K562 (cell line): ENCODE data around the gene GSK3B. TPM values are rescaled to one million over a fixed set of nuclear protein-coding genes. Genes with fewer than 3 reads are reported as not detected.

ENCODE experiments used
- ATAC-seq: fragments of 200-7000 bp; cut with Tn5 transposase; 3 replicates; pipeline ENCODE4 v1.9.1; 2020; ENCODE audit warnings: moderate library complexity
- BruUV-seq: library from RNA; stranded (reverse); fragments of 400-500 nt; replicated peaks from 2 replicates; lab custom pipeline; 2021; lab: Mats Ljungman, UMichigan
- CTCF ChIA-PET: fragments of 300-600 bp; formaldehyde crosslinking; extraction: SDS; loops from one replicate; lab custom pipeline; 2021; ENCODE audit warnings: low intra/inter-chr PET ratio; lab: Yijun Ruan, JAX
- POLR2A ChIA-PET: fragments of 300-600, 350-650 bp; sonication (Branson Sonifier 250); formaldehyde crosslinking; extraction: SDS; loops from one replicate; lab custom pipeline; 2021; ENCODE audit warnings: antibody characterized with exemption, inconsistent platforms; lab: Yijun Ruan, JAX
- DNase-seq, 4 experiments: peaks; one replicate each; pipeline versions ENCODE4 v3.0.0 to v3.0.0-alpha.2; 2011 to 2018; ENCODE audit warnings: low spot score in 3 of 4, mixed read lengths in 3 of 4; ENCODE audit errors: extremely low read depth in 1 of 4
- FAIRE-seq: peaks from 2 replicates; lab custom pipeline; 2011; peaks lifted over from hg19 to GRCh38; lab: Jason Lieb, UNC
- H2AFZ ChIP-seq: 2 replicates; pipeline ENCODE4 v1.6.0; 2011; ENCODE audit warnings: low read depth, low read length, control low read depth, inconsistent platforms
- H3K27ac ChIP-seq: fragments of 200-600 bp; 3 replicates; pipeline ENCODE4 v1.8.0; 2011; ENCODE audit warnings: low read depth, mild to moderate bottlenecking, control low read depth, inconsistent platforms, low read length, moderate library complexity, mixed read lengths; ENCODE audit errors: extremely low read depth
- H3K27me3 ChIP-seq, 2 experiments: fragments of 300-600 bp in 1 of 2; 2 replicates in 1 of 2; 3 replicates in 1 of 2; pipeline versions ENCODE4 v1.6.0 to v1.8.0; 2011; ENCODE audit warnings: inconsistent platforms in 2 of 2, low read length in 2 of 2, mild to moderate bottlenecking in 1 of 2, mixed read lengths in 1 of 2, moderate library complexity in 1 of 2; ENCODE audit not compliant: control insufficient read depth in 2 of 2, insufficient read depth in 2 of 2
- H3K36me3 ChIP-seq: fragments of 300-600 bp; 3 replicates; pipeline ENCODE4 v1.8.0; 2011; ENCODE audit warnings: mild to moderate bottlenecking, low read length, inconsistent platforms; ENCODE audit not compliant: control insufficient read depth, insufficient read depth
- H3K4me1 ChIP-seq, 2 experiments: fragments of 200-600 bp in 1 of 2; replicated peaks in 1 of 2; 2 replicates in 1 of 2; 3 replicates in 1 of 2; pipeline versions ENCODE4 v1.5.1 to v1.8.0; 2011; ENCODE audit warnings: inconsistent platforms in 2 of 2, low read length in 2 of 2, mild to moderate bottlenecking in 1 of 2, mixed read lengths in 1 of 2, moderate library complexity in 1 of 2; ENCODE audit not compliant: control insufficient read depth in 2 of 2, insufficient read depth in 2 of 2
- H3K4me2 ChIP-seq: 2 replicates; pipeline ENCODE4 v1.6.1; 2011; ENCODE audit warnings: low read length, control low read depth, inconsistent platforms, mixed read lengths; ENCODE audit not compliant: insufficient read depth
- H3K4me3 ChIP-seq: fragments of 200-600 bp; sonication (generic), shearing (Covaris generic); 2 replicates; pipeline ENCODE4 v1.5.1; 2016; ENCODE audit warnings: control low read depth, inconsistent platforms
- H3K79me2 ChIP-seq: fragments of 200-600 bp; 3 replicates; pipeline ENCODE4 v1.8.0; 2011; ENCODE audit warnings: low read length, inconsistent platforms; ENCODE audit not compliant: control insufficient read depth, insufficient read depth
- H3K9ac ChIP-seq, 2 experiments: 2 replicates each; pipeline versions ENCODE4 v1.6.0 to v1.6.1; 2011; ENCODE audit warnings: low read depth in 2 of 2, low read length in 2 of 2, control low read depth in 1 of 2, inconsistent platforms in 1 of 2, mild to moderate bottlenecking in 1 of 2, mixed read lengths in 1 of 2; ENCODE audit not compliant: insufficient read depth in 1 of 2
- H3K9me1 ChIP-seq: one replicate; pipeline ENCODE4 v1.6.0; 2011; ENCODE audit warnings: inconsistent platforms, mild to moderate bottlenecking, low read length, moderate library complexity; ENCODE audit not compliant: control insufficient read depth, insufficient read depth
- H3K9me3 ChIP-seq: replicated peaks from 2 replicates; pipeline ENCODE4 v1.5.1; 2011; ENCODE audit warnings: low read depth, low read length, inconsistent platforms; ENCODE audit not compliant: control insufficient read depth, insufficient read depth
- H4K20me1 ChIP-seq: replicated peaks from 2 replicates; pipeline ENCODE4 v1.6.1; 2011; ENCODE audit warnings: low read length, inconsistent platforms, mixed read lengths; ENCODE audit not compliant: control insufficient read depth, insufficient read depth
- FOXM1 ChIP-seq, 2 experiments: fragments of 450-650 bp in 1 of 2; sonication (generic) in 1 of 2; formaldehyde crosslinking in 1 of 2; IDR thresholded peaks; 2 replicates each; pipeline versions ENCODE4 v1.6.1 to v1.9.0; 2017 to 2022; ENCODE audit warnings: low read depth in 2 of 2, mild to moderate bottlenecking in 2 of 2, missing genetic modification reagents in 1 of 2, moderate library complexity in 1 of 2
- HDAC2 ChIP-seq: fragments of 450-650 bp; IDR thresholded peaks from 2 replicates; pipeline ENCODE4 v1.6.1; 2016; ENCODE audit warnings: mild to moderate bottlenecking
- HOXB6 ChIP-seq: fragments of 250-450 bp; sonication (Bioruptor Pico); IDR thresholded peaks from 2 replicates; pipeline ENCODE4 v1.5.1; 2022; ENCODE audit warnings: mild to moderate bottlenecking, borderline replicate concordance
- IRF9 ChIP-seq: fragments of 450-650 bp; IDR thresholded peaks from 2 replicates; pipeline ENCODE4 v1.6.1; 2016; ENCODE audit warnings: missing biosample characterization, missing genetic modification characterization
- MAZ ChIP-seq, 2 experiments: fragments of 450-650 bp in 1 of 2; sonication (generic) in 1 of 2; formaldehyde crosslinking; IDR thresholded peaks in 1 of 2; conservative IDR thresholded peaks in 1 of 2; 2 replicates each; pipeline versions ENCODE4 v1.4.0 to v1.5.0; 2020; ENCODE audit warnings: mild to moderate bottlenecking in 1 of 2, missing genetic modification reagents in 1 of 2
- MCM7 ChIP-seq, 2 experiments: fragments of 450-650 bp; IDR thresholded peaks; 2 replicates each; pipeline ENCODE4 v1.6.1; 2016 to 2018
- PYGO2 ChIP-seq: fragments of 450-650 bp; IDR thresholded peaks from 2 replicates; pipeline ENCODE4 v1.6.1; 2016; ENCODE audit warnings: mild to moderate bottlenecking, missing genetic modification characterization, moderate library complexity, missing compliant biosample characterization
- RB1 ChIP-seq: fragments of 450-650 bp; IDR thresholded peaks from 2 replicates; pipeline ENCODE4 v1.6.1; 2017; ENCODE audit warnings: low read depth, mild to moderate bottlenecking
- SUPT5H ChIP-seq: fragments of 450-650 bp; IDR thresholded peaks from 2 replicates; pipeline ENCODE4 v1.6.1; 2016
- ZC3H8 ChIP-seq: fragments of 450-650 bp; IDR thresholded peaks from 2 replicates; pipeline ENCODE4 v1.6.1; 2017
- ZNF609 ChIP-seq: sonication (generic); formaldehyde crosslinking; IDR thresholded peaks from 2 replicates; pipeline ENCODE4 v1.8.1; 2023; ENCODE audit warnings: missing genetic modification reagents, mild to moderate bottlenecking, borderline replicate concordance
- WGBS: fragments of 100-300 bp; shearing (Covaris generic); methylation state at CpG from one replicate; pipeline ENCODE4 v1.1.6; 2016; ENCODE audit warnings: low coverage, mixed read lengths; ENCODE audit not compliant: insufficient coverage; ENCODE audit errors: missing lambda C conversion rate; 5-methylcytosine and 5-hydroxymethylcytosine counted together
- in situ Hi-C: fragments of 300-500 bp; cut with MboI; formaldehyde crosslinking; loops from 4 replicates; pipeline ENCODE4 v1.15.0; 2018; ENCODE audit warnings: inconsistent platforms, mixed read lengths
- intact Hi-C: fragments of 100-400 bp; cut with micrococcal nuclease; formaldehyde crosslinking; loops from 2 replicates; pipeline ENCODE4 v1.14.2; 2022
- polyA plus RNA-seq, 8 experiments: library from polyadenylated mRNA; depleted of rRNA in 4 of 8; stranded (reverse) in 5 of 8; unstranded in 3 of 8; fragments of >200 nt; fragmentation: Nextera tagmentation in 2 of 8; fragmentation: Illumina TruSeq in 1 of 8; extraction: Ambion mirVana in 2 of 8; extraction: Trizol in 1 of 8; gene quantifications; 2 replicates each; pipeline versions ENCODE4 v1.2.1 to v1.2.3, GENCODE V29; 2011 to 2014; ENCODE audit warnings: inconsistent platforms in 1 of 8, missing spikeins in 1 of 8
- total RNA-seq, 7 experiments: library from RNA; depleted of rRNA in 6 of 7; stranded (reverse); fragments of >200 nt in 6 of 7; fragmentation: Illumina TruSeq in 2 of 7; extraction: Trizol in 2 of 7; gene quantifications; 2 replicates each; pipeline versions ENCODE4 v1.2.1 to v1.2.3, GENCODE V29; 2011 to 2021; ENCODE audit warnings: low replicate concordance in 1 of 7

GSK3B gene
- total and polyA plus RNA-seq, 9 of the 15 experiments (the other 6 are each of a cell fraction or from before 2014, with no cell fraction given), result 4.7 to 25.0 (median 18.7) TPM

- ChIA-PET CTCF (no interaction called here), POLR2A (no interaction called here)
- H3K9me1 ChIP-seq, result no peaks in the 10 kb centered on the region
- no peak for DNase-seq
- H4K20me1 ChIP-seq, result no peaks in the 10 kb centered on the region
- H3K36me3 ChIP-seq, result peaks cover 5% of the 10 kb centered on the region; the same call in 1 of the 3 replicates
- H3K4me3 ChIP-seq, result no peak overlapping the region
- H3K27ac ChIP-seq, result no peak overlapping the region
- H3K9me3 ChIP-seq, result no peaks in the 10 kb centered on the region
- 95% methylated on average over 2 of the region's 2 CpGs for WGBS
- intact Hi-C loops (loop anchor here (5.0 to 10.0 kb wide), 2 partner anchors 198 to 521 kb away; partner anchors contain the start of gene GSK3B), in situ Hi-C loops (loop anchor here (25.0 kb wide), 1 partner anchor 543 kb away; no protein-coding TSS in a partner anchor)
- no peak for FAIRE-seq
- H3K4me1 ChIP-seq, result no peaks in the 10 kb centered on the region
- no peak overlapping the region for H3K9ac ChIP-seq
- H3K27me3 ChIP-seq, result no peaks in the 10 kb centered on the region
- ATAC-seq, result no peak
- no peak overlapping the region for H3K4me2 ChIP-seq
- TF ChIP-seq RB1 (no peak), ZNF609 (no peak), SUPT5H (no peak), MAZ (CRISPR knock-in tag; conservative IDR thresholded peaks at IDR 0.05 in 1 of 2, IDR thresholded peaks at IDR 0.05 in 1 of 2) (no peak), MCM7 (IDR thresholded peaks at IDR 0.05) (no peak), HOXB6 (no peak), PYGO2 (no peak), FOXM1 (IDR thresholded peaks at IDR 0.05; ENCODE audit: low read depth) (no peak), FOXM1 (CRISPR knock-in tag; IDR thresholded peaks at IDR 0.05; ENCODE audit: low read depth) (no peak), IRF9 (tag) (no peak), HDAC2 (no peak), ZC3H8 (no peak)
- TF ChIP-seq, all 486 proteins: peak for 0
- BruUV-seq, result no TSS peak
- H2AFZ ChIP-seq, result no peak overlapping the region
- no peaks in the 10 kb centered on the region for H3K79me2 ChIP-seq
Measured at GRCh38 chr3:119894195-119894594, 200.1 kb downstream of the GSK3B start.
